ENCODE results near the gene HBZ. TPM values are rescaled to one million over a fixed set of nuclear protein-coding genes. Genes with fewer than 3 reads are reported as not detected.
A peak's percentile ranks its signal among the peaks of the same experiment; 100 is the strongest.
"Not testable (repeated sequence)": the region's sequence is repeated elsewhere in the genome, so short reads cannot be mapped to it uniquely, and the experiment has no call there.

HBZ gene
- total and polyA plus RNA-seq, 9 of the 15 experiments (the other 6 are each of a cell fraction or from before 2014, with no cell fraction given) = 58.0 to 610 (median 113) TPM

DNA sequence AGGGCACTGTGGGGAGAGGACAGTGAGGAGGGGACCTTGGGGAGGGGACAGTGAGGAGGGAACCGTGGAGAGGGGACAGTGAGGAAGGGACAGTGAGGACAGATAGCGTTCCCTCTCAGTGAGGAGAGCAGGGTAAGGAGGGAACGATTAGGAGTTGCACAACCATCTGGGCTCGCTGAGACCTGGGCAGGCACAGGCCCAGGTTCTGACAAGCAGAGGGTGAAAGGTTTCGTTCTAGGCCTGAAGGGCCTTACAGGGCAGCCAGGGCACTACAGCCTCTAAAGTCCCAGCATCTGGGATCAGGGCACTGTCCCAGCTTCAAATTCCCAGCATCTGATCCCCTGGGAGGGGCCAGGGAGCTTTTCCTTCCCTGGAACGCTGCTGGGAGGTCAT lies 681 bp downstream of the HBZ start:
- H4K20me1 ChIP-seq (replicated peaks; ENCODE audit: control insufficient read depth, insufficient read depth, low read length); CTCF ChIA-PET (ENCODE audit: low intra/inter-chr PET ratio); H3K9me1 ChIP-seq (ENCODE audit: control insufficient read depth, insufficient read depth, low read length); H3K27ac ChIP-seq (ENCODE audit: extremely low read depth, low read depth, low read length); H3K9me3 ChIP-seq (replicated peaks; ENCODE audit: control insufficient read depth, insufficient read depth, low read depth, low read length); POLR2A ChIA-PET; intact Hi-C loops (cut with micrococcal nuclease); H3K36me3 ChIP-seq (ENCODE audit: control insufficient read depth, insufficient read depth, low read length); BruUV-seq (replicated peaks); in situ Hi-C loops (cut with MboI); H2AFZ ChIP-seq (ENCODE audit: low read depth, low read length); H3K27me3 ChIP-seq (ENCODE audit: control insufficient read depth in 2 of 2, insufficient read depth in 2 of 2, low read length in 2 of 2); H3K79me2 ChIP-seq (ENCODE audit: control insufficient read depth, insufficient read depth, low read length): not testable (repeated sequence)
- peak in 1 of 4 experiments; percentile 42 for DNase-seq (ENCODE audit: extremely low read depth in 1 of 4, low spot score in 3 of 4)
- H3K4me3 ChIP-seq = peak overlapping the region; percentile 26
- H3K9ac ChIP-seq (ENCODE audit: insufficient read depth in 1 of 2, low read depth in 2 of 2, low read length in 2 of 2) = peak overlapping the region in 1 of 2 experiments; percentile 65; a peak in 2 of 4 replicates
- peak overlapping the region; percentile 67; the same call in 1 of the 2 replicates for H3K4me2 ChIP-seq (ENCODE audit: insufficient read depth, low read length)
- FAIRE-seq = peak; percentile 82
- peaks cover 28% of the 10 kb centered on the region in 2 experiments; a peak in 4 of 5 replicates for H3K4me1 ChIP-seq (replicated peaks in 1 of 2; ENCODE audit: control insufficient read depth in 2 of 2, insufficient read depth in 2 of 2, low read length in 2 of 2)
- whole genome bisulfite sequencing (ENCODE audit: insufficient coverage, low coverage, missing lambda C conversion rate) = no CpG with 5 or more reads among the region's 6 CpGs
- peak; percentile 63 for ATAC-seq
- TF ChIP-seq CEBPB (tag; IDR thresholded peaks at IDR 0.05) (peak; percentile 60; the same call in 1 of the 2 replicates), ZBTB11 (CRISPR knock-in tag; IDR thresholded peaks at IDR 0.05) (0 out of 6 replicates have a peak, but pooled peaks of 1 of the 3 experiments have one; percentile 34)
